ENCODE data around the gene MAP3K2. TPM values are rescaled to one million over a fixed set of nuclear protein-coding genes. Genes with fewer than 3 reads are reported as not detected.

Gene MAP3K2
- total RNA-seq, 2 donors from 2014 or later = 61.6 to 63.8 TPM

GRCh38 chr2:127255146-127255545 lies 132.6 kb downstream of the MAP3K2 start:
- H3K4me3 ChIP-seq = no peak overlapping the region
- H3K4me1 ChIP-seq (replicated peaks) = no peaks in the 10 kb centered on the region
- H3K27ac ChIP-seq = no peak overlapping the region
- peaks cover 3 to 6% of the 10 kb centered on the region in 2 donors for H3K36me3 ChIP-seq
- 36% methylated on average over 2 of the region's 2 CpGs for WGBS
- DNase-seq (ENCODE audit: low spot score) = no peak
- H3K27me3 ChIP-seq (replicated peaks; ENCODE audit: insufficient read depth) = no peaks in the 10 kb centered on the region
- TF ChIP-seq POLR2A (IDR thresholded peaks at IDR 0.05) = no peak
- TF ChIP-seq CTCF (IDR thresholded peaks at IDR 0.05) = no peak
- TF ChIP-seq POLR2AphosphoS5 (IDR thresholded peaks at IDR 0.05) = no peak
- intact Hi-C loops (cut with DNase I) = no loop called here
- H3K9me3 ChIP-seq = no peaks in the 10 kb centered on the region

DNA sequence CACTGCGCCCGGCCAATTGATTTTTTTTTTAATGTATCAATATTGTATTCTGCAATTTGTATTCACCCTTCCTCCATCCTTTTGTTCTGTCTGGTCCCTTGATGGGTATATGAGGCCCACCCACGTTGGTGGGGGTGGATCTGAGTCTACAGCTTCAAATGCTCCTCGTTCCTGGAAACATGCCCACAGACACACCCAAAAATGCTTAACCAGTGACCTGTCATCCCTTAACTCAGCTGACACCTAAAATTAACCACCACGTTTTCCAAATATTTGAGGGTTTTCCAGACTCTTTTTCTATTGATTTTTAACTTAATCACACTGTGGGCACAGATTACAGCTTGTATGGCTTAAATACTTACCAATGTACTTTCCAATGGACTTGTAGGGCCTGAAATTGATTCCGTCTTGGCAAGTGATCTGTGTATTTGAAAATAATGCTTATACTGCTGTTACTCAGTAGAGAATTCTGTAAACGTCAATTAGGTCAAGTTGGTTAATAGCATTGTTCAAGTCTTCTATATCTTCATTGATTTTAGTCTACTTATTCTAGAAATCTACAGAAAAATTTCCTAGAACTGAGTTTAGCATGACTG lies 133.3 kb downstream of the MAP3K2 start:
- H3K4me3 ChIP-seq = no peak overlapping the region
- TF ChIP-seq POLR2AphosphoS5 (IDR thresholded peaks at IDR 0.05) = no peak
- no peak for TF ChIP-seq POLR2A (IDR thresholded peaks at IDR 0.05)
- TF ChIP-seq CTCF (IDR thresholded peaks at IDR 0.05) = no peak
- no peaks in the 10 kb centered on the region for H3K27me3 ChIP-seq (replicated peaks; ENCODE audit: insufficient read depth)
- intact Hi-C loops (cut with DNase I) = no loop called here
- no peaks in the 10 kb centered on the region for H3K4me1 ChIP-seq (replicated peaks)
- H3K9me3 ChIP-seq = no peaks in the 10 kb centered on the region
- H3K27ac ChIP-seq = no peak overlapping the region
- 65% methylated on average over 7 of the region's 7 CpGs for WGBS
- peaks cover 3 to 5% of the 10 kb centered on the region in 2 donors for H3K36me3 ChIP-seq
- no peak for DNase-seq (ENCODE audit: low spot score)

Small RNAs within 50 kb of the gene (microRNA-seq; reads per million reads assigned to microRNA genes)
- gene MIR4783 = 0.34 reads per million

Small RNAs within 50 kb of the gene (small RNA-seq; reads per million reads assigned to genes)
- 0 reads per million in 2 donors for gene MIR4783
- 0 to 0.28 reads per million in 2 donors for gene RNU6-1147P

Other genes starting within 250 kb of the MAP3K2 start
- 1 to 10 TPM in 1 of 2 donors, not detected in 1; 1.8 TPM for gene CYP27C1, start 167.7 kb downstream of the MAP3K2 start, total RNA-seq
- gene ERCC3, start 93.8 kb downstream of the MAP3K2 start, total RNA-seq = 10 to 100 TPM; 29.8 to 61.3 TPM
- gene PROC, start 30.5 kb upstream of the MAP3K2 start, total RNA-seq = not detected
- gene IWS1, start 138.5 kb upstream of the MAP3K2 start, total RNA-seq = 10 to 100 TPM; 36.6 to 42.3 TPM
- 1 to 10 TPM in 1 of 2 donors, not detected in 1; 1.4 TPM for gene MYO7B, start 147.7 kb upstream of the MAP3K2 start, total RNA-seq

Data from prostate gland (tissue), 2 donors.